ENCODE results near the gene LPO.
A peak's percentile ranks its signal among the peaks of the same experiment; 100 is the strongest.

LPO gene

GRCh38 chr17:58208344-58208743, 30.0 kb upstream of the LPO start:
- no peak overlapping the region for H3K9ac ChIP-seq (ENCODE audit: low read length)
- H3K36me3 ChIP-seq (ENCODE audit: control insufficient read depth, insufficient read depth, low read length), result peaks cover 25% of the 10 kb centered on the region
- H3K4me3 ChIP-seq (ENCODE audit: low read length), result no peak overlapping the region
- no peaks in the 10 kb centered on the region for H3K27me3 ChIP-seq (ENCODE audit: control insufficient read depth, insufficient read depth, low read length)
- H3K4me1 ChIP-seq (ENCODE audit: control insufficient read depth, insufficient read depth, low read length), result no peaks in the 10 kb centered on the region
- H3K27ac ChIP-seq (ENCODE audit: low read depth, low read length), result no peak overlapping the region

DNA sequence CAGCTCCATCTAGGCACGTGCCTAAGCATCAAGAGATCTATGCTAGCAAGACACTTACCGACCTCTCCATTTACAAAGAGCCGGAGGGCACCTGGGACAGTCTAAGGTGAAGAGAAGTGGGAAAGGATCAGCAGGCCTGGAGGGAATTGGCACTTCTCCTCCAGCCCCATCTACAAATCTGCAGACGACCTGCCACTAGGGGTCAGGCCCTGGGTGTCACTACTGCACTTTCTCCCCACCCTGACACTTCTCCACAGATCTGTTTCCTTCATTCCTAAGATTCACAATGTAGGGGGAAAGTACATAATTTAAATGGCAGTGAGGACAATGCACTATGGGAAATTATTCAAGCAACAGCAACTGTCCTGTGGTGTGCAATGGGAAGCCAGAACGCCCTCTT, 27.5 kb upstream of the LPO start:
- H3K4me1 ChIP-seq (ENCODE audit: control insufficient read depth, insufficient read depth, low read length), result no peaks in the 10 kb centered on the region
- H3K9ac ChIP-seq (ENCODE audit: low read length), result no peak overlapping the region
- H3K27me3 ChIP-seq (ENCODE audit: control insufficient read depth, insufficient read depth, low read length), result no peaks in the 10 kb centered on the region
- peaks cover 28% of the 10 kb centered on the region for H3K36me3 ChIP-seq (ENCODE audit: control insufficient read depth, insufficient read depth, low read length)
- H3K27ac ChIP-seq (ENCODE audit: low read depth, low read length), result no peak overlapping the region
- no peak overlapping the region for H3K4me3 ChIP-seq (ENCODE audit: low read length)

- Histone ChIP-seq H3K4me1 (ENCODE audit: control insufficient read depth, insufficient read depth, low read length) (peaks cover 5% of the 10 kb centered on the region), H3K9ac (ENCODE audit: low read length) (no peak overlapping the region), H3K4me3 (ENCODE audit: low read length) (no peak overlapping the region), H3K27me3 (ENCODE audit: control insufficient read depth, insufficient read depth, low read length) (no peaks in the 10 kb centered on the region), H3K27ac (ENCODE audit: low read depth, low read length) (no peak overlapping the region), H3K36me3 (ENCODE audit: control insufficient read depth, insufficient read depth, low read length) (peaks cover 19% of the 10 kb centered on the region)
Measured at GRCh38 chr17:58215685-58216084, 22.7 kb upstream of the LPO start.

GRCh38 chr17:58217766-58218165, 20.6 kb upstream of the LPO start:
- H3K36me3 ChIP-seq (ENCODE audit: control insufficient read depth, insufficient read depth, low read length), result peaks cover 12% of the 10 kb centered on the region
- H3K4me1 ChIP-seq (ENCODE audit: control insufficient read depth, insufficient read depth, low read length), result peaks cover 5% of the 10 kb centered on the region
- no peak overlapping the region for H3K4me3 ChIP-seq (ENCODE audit: low read length)
- no peak overlapping the region for H3K27ac ChIP-seq (ENCODE audit: low read depth, low read length)
- H3K27me3 ChIP-seq (ENCODE audit: control insufficient read depth, insufficient read depth, low read length), result no peaks in the 10 kb centered on the region
- H3K9ac ChIP-seq (ENCODE audit: low read length), result no peak overlapping the region

DNA sequence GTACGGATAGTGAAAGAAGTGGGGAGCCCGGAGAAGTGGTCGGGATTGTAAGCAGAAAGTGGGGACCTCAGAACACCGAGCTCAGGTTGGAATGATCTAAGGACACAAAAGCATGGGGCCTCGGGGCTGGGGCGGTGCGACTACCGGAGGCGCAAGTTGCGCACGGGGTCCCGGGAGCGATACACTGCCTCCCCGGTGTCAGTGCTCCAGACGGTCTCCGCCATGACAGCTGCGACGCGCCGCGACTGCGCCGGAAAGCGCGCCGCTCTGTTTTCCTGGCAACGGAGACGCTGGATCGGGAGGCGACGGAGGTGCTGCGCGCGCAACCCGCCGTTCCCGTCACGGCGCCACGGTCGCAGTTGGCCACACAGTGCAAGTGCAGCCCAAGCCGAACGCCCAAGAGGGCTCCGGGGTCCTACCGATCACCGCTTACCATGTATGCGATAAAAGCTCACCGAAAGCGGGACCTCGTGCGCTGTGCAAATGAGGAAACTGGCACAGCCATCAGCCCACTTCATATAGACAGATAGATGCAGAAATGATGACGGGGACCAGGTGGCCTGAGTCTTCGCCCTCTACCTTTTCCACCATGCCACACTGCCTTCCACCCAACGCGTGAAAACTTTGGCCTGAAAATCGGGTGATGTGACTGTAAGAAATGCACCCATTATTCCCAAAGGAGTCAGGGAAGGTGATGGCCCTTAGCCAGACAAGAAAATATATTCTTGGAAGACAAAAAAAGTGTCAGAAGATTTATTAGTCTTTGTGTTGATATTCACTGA, 19.2 kb upstream of the LPO start, which contains the start of gene MKS1:
Gene MKS1, minus strand, starts transcription at position 249 of the 782 bp plus-strand sequence. Its CDS starts 25 bp downstream, at position 224.
- Histone ChIP-seq H3K27ac (ENCODE audit: low read depth, low read length) (peak within 1 kb of the TSS; percentile 76), H3K4me3 (ENCODE audit: low read length) (peak within 1 kb of the TSS; percentile 94), H3K4me1 (ENCODE audit: control insufficient read depth, insufficient read depth, low read length) (peaks cover 5% of the 10 kb centered on the region), H3K36me3 (ENCODE audit: control insufficient read depth, insufficient read depth, low read length) (peaks cover 3% of the 10 kb centered on the region), H3K27me3 (ENCODE audit: control insufficient read depth, insufficient read depth, low read length) (no peaks in the 10 kb centered on the region), H3K9ac (ENCODE audit: low read length) (peak within 1 kb of the TSS; percentile 76)

DNA sequence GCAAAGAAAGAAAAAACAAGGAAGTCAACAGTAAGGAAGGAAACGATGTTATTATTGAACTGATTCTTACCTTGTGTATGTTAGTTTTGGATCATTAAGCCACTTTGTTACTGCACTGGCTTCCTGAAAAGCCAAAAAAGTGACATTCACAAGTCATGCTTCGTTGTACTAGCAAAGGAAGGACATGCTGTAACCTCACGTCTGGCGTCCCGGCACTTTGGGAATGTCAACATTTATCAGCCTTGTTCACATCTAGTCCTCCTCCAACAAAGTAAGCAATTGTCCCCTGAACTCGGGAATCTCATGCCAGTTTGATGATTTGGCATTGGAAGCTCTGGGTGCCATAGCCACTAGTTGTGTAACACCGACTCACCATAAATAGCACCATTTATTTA, 18.6 kb upstream of the LPO start:
- Histone ChIP-seq H3K4me1 (ENCODE audit: control insufficient read depth, insufficient read depth, low read length) (peaks cover 5% of the 10 kb centered on the region), H3K4me3 (ENCODE audit: low read length) (peak overlapping the region; percentile 94), H3K27me3 (ENCODE audit: control insufficient read depth, insufficient read depth, low read length) (no peaks in the 10 kb centered on the region), H3K36me3 (ENCODE audit: control insufficient read depth, insufficient read depth, low read length) (peaks cover under 1% of the 10 kb centered on the region), H3K27ac (ENCODE audit: low read depth, low read length) (no peak overlapping the region), H3K9ac (ENCODE audit: low read length) (no peak overlapping the region)

GRCh38 chr17:58224315-58224714, 14.1 kb upstream of the LPO start:
- Histone ChIP-seq H3K4me3 (ENCODE audit: low read length) (no peak overlapping the region), H3K27ac (ENCODE audit: low read depth, low read length) (no peak overlapping the region), H3K4me1 (ENCODE audit: control insufficient read depth, insufficient read depth, low read length) (peaks cover 2% of the 10 kb centered on the region), H3K9ac (ENCODE audit: low read length) (no peak overlapping the region), H3K27me3 (ENCODE audit: control insufficient read depth, insufficient read depth, low read length) (no peaks in the 10 kb centered on the region), H3K36me3 (ENCODE audit: control insufficient read depth, insufficient read depth, low read length) (no peaks in the 10 kb centered on the region)

DNA sequence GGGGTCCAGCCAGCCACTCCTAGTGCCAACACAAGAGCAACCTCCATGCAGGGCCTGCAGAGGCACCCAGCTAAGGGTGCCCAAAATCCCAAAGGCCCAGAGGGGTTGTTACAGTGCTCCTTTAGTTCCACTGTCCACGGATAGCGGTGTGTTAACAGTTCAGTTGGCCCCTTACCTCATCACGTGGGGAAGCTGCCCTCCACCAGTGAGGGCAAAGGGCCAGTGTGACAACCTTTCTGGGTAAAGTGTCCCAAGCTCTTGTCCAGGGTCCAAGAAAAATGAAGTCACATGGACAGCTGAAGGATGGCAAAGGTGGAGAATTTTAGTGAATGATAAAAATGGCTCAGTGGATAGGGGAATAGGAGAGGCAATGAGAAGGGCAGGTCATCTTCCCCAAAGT, 10.7 kb upstream of the LPO start:
- Histone ChIP-seq H3K27me3 (ENCODE audit: control insufficient read depth, insufficient read depth, low read length) (no peaks in the 10 kb centered on the region), H3K27ac (ENCODE audit: low read depth, low read length) (no peak overlapping the region), H3K4me3 (ENCODE audit: low read length) (no peak overlapping the region), H3K36me3 (ENCODE audit: control insufficient read depth, insufficient read depth, low read length) (no peaks in the 10 kb centered on the region), H3K4me1 (ENCODE audit: control insufficient read depth, insufficient read depth, low read length) (no peaks in the 10 kb centered on the region), H3K9ac (ENCODE audit: low read length) (no peak overlapping the region)

DNA sequence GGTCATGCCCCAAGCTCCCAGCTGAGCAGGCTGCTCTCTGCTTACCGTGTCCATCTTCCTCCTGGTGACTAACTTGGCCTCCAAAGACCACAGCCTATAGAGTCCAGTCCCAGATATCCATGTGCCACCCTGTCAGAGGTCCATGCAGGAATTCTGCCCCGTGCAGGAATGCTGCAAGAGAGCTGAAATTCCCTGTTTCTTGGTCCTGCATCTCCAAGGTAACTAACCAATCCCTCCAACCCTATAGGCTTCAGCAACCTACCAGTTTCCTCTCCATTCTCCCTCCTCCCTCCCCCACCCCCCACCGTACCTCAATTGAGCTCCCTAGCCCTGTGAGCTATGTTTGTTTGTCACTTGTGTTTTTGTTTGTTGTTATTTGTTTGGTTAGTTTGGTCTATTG, 9.7 kb upstream of the LPO start:
- H3K27me3 ChIP-seq (ENCODE audit: control insufficient read depth, insufficient read depth, low read length), result no peaks in the 10 kb centered on the region
- no peak overlapping the region for H3K9ac ChIP-seq (ENCODE audit: low read length)
- H3K36me3 ChIP-seq (ENCODE audit: control insufficient read depth, insufficient read depth, low read length), result no peaks in the 10 kb centered on the region
- H3K4me1 ChIP-seq (ENCODE audit: control insufficient read depth, insufficient read depth, low read length), result no peaks in the 10 kb centered on the region
- H3K27ac ChIP-seq (ENCODE audit: low read depth, low read length), result no peak overlapping the region
- H3K4me3 ChIP-seq (ENCODE audit: low read length), result no peak overlapping the region

GRCh38 chr17:58229384-58229783, 9.0 kb upstream of the LPO start:
- H3K27me3 ChIP-seq (ENCODE audit: control insufficient read depth, insufficient read depth, low read length), result no peaks in the 10 kb centered on the region
- no peak overlapping the region for H3K9ac ChIP-seq (ENCODE audit: low read length)
- no peak overlapping the region for H3K27ac ChIP-seq (ENCODE audit: low read depth, low read length)
- no peaks in the 10 kb centered on the region for H3K36me3 ChIP-seq (ENCODE audit: control insufficient read depth, insufficient read depth, low read length)
- no peaks in the 10 kb centered on the region for H3K4me1 ChIP-seq (ENCODE audit: control insufficient read depth, insufficient read depth, low read length)
- no peak overlapping the region for H3K4me3 ChIP-seq (ENCODE audit: low read length)

DNA sequence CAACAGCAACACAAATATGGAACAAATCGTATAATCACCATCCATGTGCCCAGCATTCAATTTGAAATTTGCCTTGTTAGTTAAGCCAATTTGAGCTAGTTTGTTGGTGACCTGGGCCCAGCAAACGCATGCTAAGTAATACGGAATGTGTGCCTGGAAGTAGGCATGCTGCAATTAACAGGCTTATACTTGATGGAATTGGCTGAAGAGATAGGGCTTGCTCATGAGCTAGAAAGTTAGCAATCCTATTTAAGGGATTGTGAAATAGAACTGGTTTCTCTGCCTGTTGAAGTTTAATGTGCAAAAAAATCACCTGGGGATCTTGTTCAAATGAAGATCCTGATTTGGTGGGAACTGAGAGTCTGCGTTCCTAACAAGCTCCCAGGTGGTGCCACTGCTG, 8.5 kb upstream of the LPO start:
- no peaks in the 10 kb centered on the region for H3K27me3 ChIP-seq (ENCODE audit: control insufficient read depth, insufficient read depth, low read length)
- H3K4me1 ChIP-seq (ENCODE audit: control insufficient read depth, insufficient read depth, low read length), result no peaks in the 10 kb centered on the region
- H3K4me3 ChIP-seq (ENCODE audit: low read length), result no peak overlapping the region

GRCh38 chr17:58231641-58232040, 6.7 kb upstream of the LPO start:
- Histone ChIP-seq H3K4me1 (ENCODE audit: control insufficient read depth, insufficient read depth, low read length) (no peaks in the 10 kb centered on the region), H3K9ac (ENCODE audit: low read length) (no peak overlapping the region), H3K27ac (ENCODE audit: low read depth, low read length) (no peak overlapping the region), H3K36me3 (ENCODE audit: control insufficient read depth, insufficient read depth, low read length) (no peaks in the 10 kb centered on the region), H3K27me3 (ENCODE audit: control insufficient read depth, insufficient read depth, low read length) (no peaks in the 10 kb centered on the region), H3K4me3 (ENCODE audit: low read length) (no peak overlapping the region)

More for the DNA sequence above, 8.5 kb upstream of the LPO start:
- H3K9ac ChIP-seq (ENCODE audit: low read length), result no peak overlapping the region
- H3K36me3 ChIP-seq (ENCODE audit: control insufficient read depth, insufficient read depth, low read length), result no peaks in the 10 kb centered on the region
- H3K27ac ChIP-seq (ENCODE audit: low read depth, low read length), result no peak overlapping the region

DNA sequence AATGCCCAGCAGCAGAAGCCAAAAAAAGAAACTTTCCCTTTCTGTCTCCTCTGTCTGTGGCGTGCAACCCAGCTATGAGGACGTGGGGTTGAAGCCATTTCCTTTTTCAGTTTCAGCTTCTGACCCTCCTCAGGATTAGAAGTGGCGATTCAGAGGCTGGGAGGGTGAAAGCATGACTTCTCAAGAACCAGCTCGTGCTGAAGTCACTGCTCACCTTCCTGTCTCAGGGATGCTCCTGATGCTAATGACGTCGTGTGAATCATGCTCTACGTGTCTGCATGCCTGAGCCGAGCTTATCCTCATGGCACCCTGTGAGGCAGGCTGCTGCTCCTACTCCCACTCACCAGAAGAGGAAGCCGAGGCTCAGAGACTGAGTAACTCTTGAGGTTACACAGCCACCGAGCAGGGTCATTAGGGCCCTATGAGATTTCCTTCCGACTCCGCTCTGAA, 5.7 kb upstream of the LPO start:
- no peak overlapping the region for H3K4me3 ChIP-seq (ENCODE audit: low read length)
- H3K36me3 ChIP-seq (ENCODE audit: control insufficient read depth, insufficient read depth, low read length), result no peaks in the 10 kb centered on the region
- no peaks in the 10 kb centered on the region for H3K27me3 ChIP-seq (ENCODE audit: control insufficient read depth, insufficient read depth, low read length)
- H3K4me1 ChIP-seq (ENCODE audit: control insufficient read depth, insufficient read depth, low read length), result no peaks in the 10 kb centered on the region
- H3K27ac ChIP-seq (ENCODE audit: low read depth, low read length), result no peak overlapping the region
- no peak overlapping the region for H3K9ac ChIP-seq (ENCODE audit: low read length)
